PFSK-1 (cell line): ENCODE data around the gene FAM13A.

Source experiments
- FOXP2 ChIP-seq: optimal IDR thresholded peaks from 2 replicates; pipeline ENCODE3; 2011; ENCODE audit warnings: borderline replicate concordance, control low read depth, inconsistent platforms; ENCODE audit not compliant: insufficient read depth; ENCODE audit errors: extremely low read length, extremely low read depth
- POLR2AphosphoS5 ChIP-seq: IDR thresholded peaks from 2 replicates; pipeline ENCODE4 v1.6.1; 2012; ENCODE audit warnings: low read depth, mild to moderate bottlenecking, control low read depth, low read length, moderate library complexity
- SIN3A ChIP-seq: IDR thresholded peaks from 2 replicates; pipeline ENCODE4 v1.6.1; 2012; ENCODE audit warnings: mild to moderate bottlenecking, low read length, moderate library complexity, borderline replicate concordance; ENCODE audit not compliant: insufficient read depth
- TAF1 ChIP-seq: IDR thresholded peaks from 2 replicates; pipeline ENCODE4 v1.6.1; 2012; ENCODE audit warnings: low read length, control low read depth, borderline replicate concordance; ENCODE audit not compliant: insufficient read depth
- TF ChIP-seq, protein P1 (sequence below), 2 experiments: IDR thresholded peaks; 2 replicates each; pipeline versions ENCODE4 v1.6.1 to v1.8.0; 2011 to 2012; ENCODE audit warnings: low read depth in 2 of 2, low read length in 2 of 2, control low read depth in 1 of 2, inconsistent platforms in 1 of 2, mild to moderate bottlenecking in 1 of 2, moderate library complexity in 1 of 2; ENCODE audit not compliant: insufficient read depth in 1 of 2

FAM13A gene

DNA sequence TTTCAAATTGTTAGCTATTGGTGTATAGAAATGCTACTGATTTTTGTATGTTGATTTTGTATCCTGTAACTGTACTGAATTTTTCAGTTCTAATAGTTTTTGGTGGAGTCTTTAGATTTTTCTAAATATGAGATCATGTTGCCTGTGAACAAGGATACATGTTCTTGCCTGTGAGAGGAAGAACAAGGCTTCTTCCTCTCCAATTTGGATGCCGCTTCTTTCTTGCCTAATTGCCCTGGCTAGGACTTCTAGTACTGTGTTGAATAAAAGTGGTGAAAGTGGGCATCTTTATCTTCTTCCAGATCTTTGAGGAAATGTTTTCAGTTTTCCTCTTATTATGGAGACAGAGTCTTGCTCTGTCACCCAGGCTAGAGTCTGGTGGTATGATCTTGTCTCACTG is 343.2 kb downstream of the FAM13A start:
- TF ChIP-seq SIN3A, result no peak
- TF ChIP-seq, protein P1, sequence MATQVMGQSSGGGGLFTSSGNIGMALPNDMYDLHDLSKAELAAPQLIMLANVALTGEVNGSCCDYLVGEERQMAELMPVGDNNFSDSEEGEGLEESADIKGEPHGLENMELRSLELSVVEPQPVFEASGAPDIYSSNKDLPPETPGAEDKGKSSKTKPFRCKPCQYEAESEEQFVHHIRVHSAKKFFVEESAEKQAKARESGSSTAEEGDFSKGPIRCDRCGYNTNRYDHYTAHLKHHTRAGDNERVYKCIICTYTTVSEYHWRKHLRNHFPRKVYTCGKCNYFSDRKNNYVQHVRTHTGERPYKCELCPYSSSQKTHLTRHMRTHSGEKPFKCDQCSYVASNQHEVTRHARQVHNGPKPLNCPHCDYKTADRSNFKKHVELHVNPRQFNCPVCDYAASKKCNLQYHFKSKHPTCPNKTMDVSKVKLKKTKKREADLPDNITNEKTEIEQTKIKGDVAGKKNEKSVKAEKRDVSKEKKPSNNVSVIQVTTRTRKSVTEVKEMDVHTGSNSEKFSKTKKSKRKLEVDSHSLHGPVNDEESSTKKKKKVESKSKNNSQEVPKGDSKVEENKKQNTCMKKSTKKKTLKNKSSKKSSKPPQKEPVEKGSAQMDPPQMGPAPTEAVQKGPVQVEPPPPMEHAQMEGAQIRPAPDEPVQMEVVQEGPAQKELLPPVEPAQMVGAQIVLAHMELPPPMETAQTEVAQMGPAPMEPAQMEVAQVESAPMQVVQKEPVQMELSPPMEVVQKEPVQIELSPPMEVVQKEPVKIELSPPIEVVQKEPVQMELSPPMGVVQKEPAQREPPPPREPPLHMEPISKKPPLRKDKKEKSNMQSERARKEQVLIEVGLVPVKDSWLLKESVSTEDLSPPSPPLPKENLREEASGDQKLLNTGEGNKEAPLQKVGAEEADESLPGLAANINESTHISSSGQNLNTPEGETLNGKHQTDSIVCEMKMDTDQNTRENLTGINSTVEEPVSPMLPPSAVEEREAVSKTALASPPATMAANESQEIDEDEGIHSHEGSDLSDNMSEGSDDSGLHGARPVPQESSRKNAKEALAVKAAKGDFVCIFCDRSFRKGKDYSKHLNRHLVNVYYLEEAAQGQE (IDR thresholded peaks at IDR 0.05; ENCODE audit: insufficient read depth in 1 of 2, low read depth in 2 of 2, low read length in 2 of 2), result no peak
- TF ChIP-seq TAF1, result no peak
- TF ChIP-seq FOXP2, result no peak
- no peak for TF ChIP-seq POLR2AphosphoS5

DNA sequence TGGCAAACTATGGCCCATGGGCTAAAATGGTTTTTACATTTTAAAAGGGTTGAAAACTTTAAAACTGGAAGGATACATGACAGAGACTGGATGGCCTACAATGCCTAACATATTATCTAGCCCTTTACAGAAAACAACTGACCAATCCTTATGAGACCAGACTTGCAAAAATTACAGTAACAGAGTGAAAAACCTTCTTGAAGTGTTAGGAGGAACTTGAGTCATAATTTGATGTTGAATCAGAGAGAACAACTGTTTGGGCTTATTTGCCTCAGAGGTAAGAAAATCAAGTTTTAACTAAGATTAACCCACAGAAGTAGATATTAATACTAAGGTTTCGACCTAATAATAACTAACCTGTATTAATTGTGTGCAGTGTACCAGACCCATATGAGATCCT is 347.0 kb downstream of the FAM13A start:
- TF ChIP-seq POLR2AphosphoS5, result no peak

DNA sequence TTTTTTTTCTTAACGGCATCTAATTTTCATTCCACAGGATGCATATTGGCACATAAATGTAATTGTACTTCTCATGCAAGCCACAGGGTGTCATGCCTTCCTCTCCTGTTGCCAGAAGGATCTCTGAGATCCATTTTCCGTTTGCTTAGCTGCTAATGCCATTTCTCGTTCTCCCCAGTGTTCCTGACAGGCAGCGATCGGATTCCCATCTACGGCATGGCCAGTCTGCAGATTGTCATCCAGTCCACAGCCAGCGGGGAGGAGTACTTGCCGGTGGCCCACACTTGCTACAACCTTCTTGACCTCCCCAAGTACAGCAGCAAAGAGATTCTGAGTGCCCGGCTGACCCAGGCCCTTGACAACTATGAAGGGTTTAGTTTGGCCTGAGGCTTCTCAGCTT is 350.4 kb downstream of the FAM13A start:
- TF ChIP-seq, protein P1 (IDR thresholded peaks at IDR 0.05; ENCODE audit: insufficient read depth in 1 of 2, low read depth in 2 of 2, low read length in 2 of 2), result no peak
- TF ChIP-seq FOXP2, result no peak
- TF ChIP-seq POLR2AphosphoS5, result no peak
- TF ChIP-seq SIN3A, result no peak

DNA sequence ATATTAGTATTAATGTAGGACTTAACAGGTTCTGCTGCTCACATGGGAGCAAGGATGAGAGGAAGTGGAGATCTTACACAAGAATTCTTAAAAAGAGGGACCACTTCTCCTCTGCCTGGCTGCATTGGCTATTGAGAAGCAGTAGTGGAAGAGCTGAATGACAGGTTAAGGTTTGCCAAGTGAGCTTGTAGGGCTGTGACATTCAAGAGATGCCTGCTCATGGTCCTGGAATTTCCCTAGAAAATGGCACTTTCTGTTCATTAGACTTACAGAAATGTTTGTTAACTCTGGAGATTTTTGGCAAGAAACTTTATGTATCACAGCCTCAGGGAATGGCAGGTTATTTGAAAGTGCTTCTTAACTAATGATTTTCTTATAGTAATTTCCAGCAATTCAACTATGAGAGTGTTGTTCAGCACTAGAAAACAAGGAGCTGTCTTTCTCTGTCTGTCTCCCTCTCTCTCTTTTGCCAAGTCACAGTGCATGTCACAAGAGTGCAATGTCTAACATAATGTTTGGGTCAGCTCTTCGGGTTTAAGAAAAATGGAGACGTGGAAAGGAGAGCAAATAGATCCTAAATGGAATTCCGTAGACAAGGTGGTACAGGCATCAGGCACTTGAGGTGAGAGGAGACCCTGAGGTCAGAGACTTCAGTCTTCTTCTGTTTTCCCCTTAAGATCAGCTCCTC is 351.0 kb downstream of the FAM13A start:
- TF ChIP-seq, protein P1 (IDR thresholded peaks at IDR 0.05; ENCODE audit: insufficient read depth in 1 of 2, low read depth in 2 of 2, low read length in 2 of 2), result no peak
- no peak for TF ChIP-seq POLR2AphosphoS5
- no peak for TF ChIP-seq SIN3A
- TF ChIP-seq FOXP2, result no peak
- TF ChIP-seq TAF1, result no peak

DNA sequence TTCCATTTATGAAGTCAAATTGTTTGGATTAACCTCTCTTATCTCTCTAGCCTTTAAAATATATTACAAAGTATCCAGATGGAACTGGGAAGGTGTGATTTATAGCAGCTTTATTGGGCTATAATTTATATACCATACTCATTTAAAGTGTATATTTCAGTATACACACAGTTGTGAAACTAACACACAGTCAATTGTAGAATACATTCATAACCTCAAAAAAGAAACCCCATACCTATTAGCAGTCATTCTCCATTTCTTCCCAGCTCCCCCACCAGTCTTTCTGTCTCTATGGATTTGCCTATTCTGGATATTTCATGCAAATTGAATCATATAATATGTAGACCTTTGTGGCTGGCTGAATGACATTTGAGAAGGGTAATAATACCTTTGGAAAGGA is 351.8 kb downstream of the FAM13A start:
- no peak for TF ChIP-seq FOXP2
- TF ChIP-seq, protein P1 (IDR thresholded peaks at IDR 0.05; ENCODE audit: insufficient read depth in 1 of 2, low read depth in 2 of 2, low read length in 2 of 2), result no peak
- no peak for TF ChIP-seq SIN3A
- TF ChIP-seq POLR2AphosphoS5, result no peak
- no peak for TF ChIP-seq TAF1
